Activated CD4-positive, alpha-beta T cell treated with anti-CD3 and anti-CD28 coated beads, Interleukin-2, amount 10 ng/mL, durations not matched to agents 24 days and 14 days (primary cell): ENCODE data around the gene FBH1. TPM values are rescaled to one million over a fixed set of nuclear protein-coding genes. Genes with fewer than 3 reads are reported as not detected.
A peak's percentile ranks its signal among the peaks of the same experiment; 100 is the strongest.
"Not testable (repeated sequence)": the region's sequence is repeated elsewhere in the genome, so short reads cannot be mapped to it uniquely, and the experiment has no call there.

Experiments
- DNase-seq: peaks from one replicate; pipeline ENCODE4 v3.0.0; 2022
- H3K27ac Mint-ChIP-seq: one replicate; pipeline ENCODE4 v1.8.0; 2022; ENCODE audit warnings: mild to moderate bottlenecking, mixed read lengths
- H3K27me3 Mint-ChIP-seq: one replicate; pipeline ENCODE4 v1.8.0; 2022; ENCODE audit warnings: mixed read lengths
- H3K36me3 Mint-ChIP-seq: one replicate; pipeline ENCODE4 v1.8.0; 2022; ENCODE audit warnings: low read depth, mild to moderate bottlenecking, mixed read lengths
- H3K4me1 Mint-ChIP-seq: one replicate; pipeline ENCODE4 v1.8.0; 2021; ENCODE audit warnings: mixed read lengths
- H3K4me3 Mint-ChIP-seq: one replicate; pipeline ENCODE4 v1.8.0; 2022; ENCODE audit warnings: mild to moderate bottlenecking, moderate library complexity, mixed read lengths
- H3K9me3 Mint-ChIP-seq: one replicate; pipeline ENCODE4 v1.8.0; 2021; ENCODE audit warnings: mixed read lengths
- intact Hi-C: fragments of 100-400 bp; cut with micrococcal nuclease; formaldehyde crosslinking; loops from one replicate; pipeline ENCODE4 v1.15.1; 2023
- total RNA-seq: library from RNA; stranded (reverse); gene quantifications from 2 replicates; pipeline ENCODE4 v1.2.3, GENCODE V29; 2022

The FBH1 gene
- total RNA-seq, 1 donor from 2014 or later = 58.4 TPM

DNA sequence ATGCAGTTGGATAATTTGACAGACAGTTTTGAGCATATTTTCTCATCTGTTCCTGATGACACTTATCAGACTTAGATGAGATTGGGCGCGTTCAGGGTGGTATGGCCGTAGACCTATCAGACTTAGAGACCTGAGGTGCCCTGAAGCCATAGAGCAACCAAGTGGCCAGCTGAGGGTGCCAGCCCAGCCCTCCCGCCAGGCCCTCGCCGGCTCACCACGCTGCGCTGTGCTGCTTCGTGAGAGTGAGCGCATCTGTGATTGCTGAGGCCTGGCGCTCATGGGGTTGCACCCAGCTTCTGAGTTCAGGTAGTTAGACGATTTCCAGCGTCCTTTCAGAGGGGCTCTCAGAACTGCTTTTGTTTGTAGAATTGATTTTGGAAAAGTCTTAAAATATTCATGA is 10.2 kb downstream of the FBH1 start:
- Mint-ChIP-seq H3K9me3 (no peaks in the 10 kb centered on the region), H3K4me3 (no peak overlapping the region), H3K27ac (no peak overlapping the region), H3K4me1 (peaks cover 23% of the 10 kb centered on the region), H3K36me3 (peaks cover 56% of the 10 kb centered on the region), H3K27me3 (no peaks in the 10 kb centered on the region)
- intact Hi-C loops = no loop called here
- DNase-seq = no peak

DNA sequence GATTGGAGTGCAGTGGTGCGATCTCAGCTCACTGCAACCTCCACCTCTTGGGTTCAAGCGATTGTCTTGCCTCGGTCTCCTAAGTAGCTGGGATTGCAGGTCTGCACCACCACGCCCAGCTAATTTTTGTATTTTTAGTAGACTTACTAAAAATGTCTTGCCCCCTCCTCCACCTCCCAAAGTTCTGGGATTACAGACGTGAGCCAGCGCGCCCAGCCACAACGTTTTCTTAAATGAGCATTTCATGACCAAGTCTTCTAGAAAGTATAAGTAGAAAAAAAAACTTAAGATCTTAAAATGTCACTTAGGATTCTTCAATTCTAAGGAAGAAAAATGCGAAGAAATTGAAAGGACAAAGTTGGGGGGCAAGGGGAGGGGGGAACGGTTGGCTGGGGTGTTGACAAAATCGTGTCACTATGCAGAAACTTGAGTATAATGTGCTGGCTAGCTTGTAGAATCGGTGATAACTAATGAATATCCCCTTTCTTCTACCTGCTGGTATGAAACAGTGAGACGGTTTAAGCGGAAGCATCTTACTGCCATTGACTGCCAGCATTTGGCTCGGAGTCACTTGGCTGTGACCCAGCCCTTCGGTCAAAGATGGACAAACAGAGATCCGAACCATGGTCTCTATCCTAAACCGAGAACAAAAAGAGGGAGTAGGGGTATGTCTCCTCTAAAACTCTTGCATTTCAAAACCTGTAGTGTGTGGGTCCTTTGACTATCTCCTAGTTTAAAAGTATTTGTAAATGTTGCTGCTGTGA is 12.7 kb downstream of the FBH1 start:
- Mint-ChIP-seq H3K4me1 (peaks cover 11% of the 10 kb centered on the region), H3K4me3 (no peak overlapping the region), H3K27ac (no peak overlapping the region), H3K27me3 (no peaks in the 10 kb centered on the region), H3K9me3 (no peaks in the 10 kb centered on the region), H3K36me3 (peaks cover 54% of the 10 kb centered on the region)
- DNase-seq = no peak
- intact Hi-C loops = no loop called here

DNA sequence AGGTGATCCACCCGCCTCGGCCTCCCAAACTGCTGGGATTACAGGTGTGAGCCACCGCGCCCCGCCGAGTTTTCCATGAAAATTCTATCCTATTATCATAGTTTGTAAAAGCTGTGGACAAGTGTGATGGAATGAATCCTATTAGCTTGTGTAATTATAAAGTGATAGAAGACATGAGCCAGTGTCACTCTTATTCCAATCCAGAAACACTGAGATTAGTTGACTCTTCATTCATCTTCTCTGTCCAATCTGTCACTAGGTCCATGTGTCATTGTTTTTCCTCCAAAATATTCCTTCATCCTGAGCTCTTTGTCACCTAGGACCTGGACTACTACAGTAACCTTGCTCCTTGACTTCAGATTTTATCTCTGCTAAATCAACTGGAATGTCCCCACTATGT is 13.5 kb downstream of the FBH1 start:
- H3K27ac Mint-ChIP-seq = no peak overlapping the region
- no peak for DNase-seq
- H3K4me1 Mint-ChIP-seq = peaks cover 11% of the 10 kb centered on the region
- intact Hi-C loops = no loop called here
- H3K9me3 Mint-ChIP-seq = no peaks in the 10 kb centered on the region
- peaks cover 53% of the 10 kb centered on the region for H3K36me3 Mint-ChIP-seq
- H3K4me3 Mint-ChIP-seq = no peak overlapping the region
- H3K27me3 Mint-ChIP-seq = no peaks in the 10 kb centered on the region

DNA sequence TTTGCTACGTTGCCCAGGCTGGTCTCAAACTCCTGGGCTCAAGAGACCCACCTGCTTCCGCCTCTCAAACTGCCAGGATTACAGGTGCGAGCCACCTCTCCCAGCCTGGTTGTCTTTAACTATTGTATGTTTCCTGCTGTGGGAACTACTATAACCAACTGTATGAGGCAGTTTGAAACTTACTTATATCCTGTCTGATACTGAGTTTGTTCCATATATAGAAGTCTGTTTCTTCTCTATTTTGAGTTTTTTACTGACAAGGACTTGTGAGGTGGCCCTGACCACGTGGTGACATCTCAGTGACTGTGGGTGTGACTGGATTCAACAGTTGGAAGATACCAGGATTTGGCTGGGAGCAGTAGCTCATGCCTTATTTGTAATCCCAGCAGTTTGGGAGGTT is 14.2 kb downstream of the FBH1 start:
- Mint-ChIP-seq H3K4me3 (no peak overlapping the region), H3K27ac (peak overlapping the region; percentile 50), H3K36me3 (peaks cover 54% of the 10 kb centered on the region), H3K9me3 (no peaks in the 10 kb centered on the region), H3K27me3 (no peaks in the 10 kb centered on the region), H3K4me1 (peaks cover 11% of the 10 kb centered on the region)
- no peak for DNase-seq
- intact Hi-C loops = no loop called here

GRCh38 chr10:5905854-5906507 is 15.9 kb downstream of the FBH1 start:
- Mint-ChIP-seq H3K27me3 (no peaks in the 10 kb centered on the region), H3K9me3 (no peaks in the 10 kb centered on the region), H3K36me3 (peaks cover 60% of the 10 kb centered on the region), H3K4me3 (no peak overlapping the region), H3K4me1 (peaks cover 11% of the 10 kb centered on the region), H3K27ac (no peak overlapping the region)
- intact Hi-C loops = no loop called here
- DNase-seq = no peak

GRCh38 chr10:5906651-5907050 is 16.6 kb downstream of the FBH1 start:
- no peak for DNase-seq
- Mint-ChIP-seq H3K27ac (no peak overlapping the region), H3K4me1 (peaks cover 14% of the 10 kb centered on the region), H3K9me3 (no peaks in the 10 kb centered on the region), H3K36me3 (peaks cover 65% of the 10 kb centered on the region), H3K27me3 (no peaks in the 10 kb centered on the region), H3K4me3 (no peak overlapping the region)
- intact Hi-C loops = no loop called here

DNA sequence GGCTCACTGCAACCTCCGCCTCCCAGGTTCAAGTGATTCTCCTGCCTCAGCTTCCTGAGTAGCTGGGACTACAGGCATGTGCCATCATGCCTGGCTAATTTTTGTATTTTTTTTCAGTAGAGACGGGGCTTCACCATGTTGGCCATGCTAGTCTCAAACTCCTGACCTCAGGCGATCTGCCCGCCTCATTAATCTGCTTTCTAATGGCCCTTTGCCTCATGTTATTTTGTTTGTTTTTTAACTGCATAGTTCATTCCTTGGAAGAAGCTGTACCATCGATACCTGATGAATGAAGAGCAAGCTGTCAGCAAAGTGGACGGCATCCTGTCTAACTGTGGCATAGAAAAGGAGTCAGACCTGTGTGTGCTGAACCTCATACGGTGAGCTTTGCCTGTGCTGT is 18.6 kb downstream of the FBH1 start:
- DNase-seq, intact Hi-C loops, H3K4me3 Mint-ChIP-seq, H3K9me3 Mint-ChIP-seq, H3K27ac Mint-ChIP-seq, H3K27me3 Mint-ChIP-seq: not testable (repeated sequence)
- Mint-ChIP-seq H3K4me1 (peaks cover 13% of the 10 kb centered on the region), H3K36me3 (peaks cover 63% of the 10 kb centered on the region)

- no peak overlapping the region for H3K4me3 Mint-ChIP-seq
- intact Hi-C loops = no loop called here
- DNase-seq = no peak
- peak overlapping the region; percentile 43 for H3K27ac Mint-ChIP-seq
- no peaks in the 10 kb centered on the region for H3K27me3 Mint-ChIP-seq
- peaks cover 64% of the 10 kb centered on the region for H3K36me3 Mint-ChIP-seq
- peaks cover 7% of the 10 kb centered on the region for H3K4me1 Mint-ChIP-seq
- no peaks in the 10 kb centered on the region for H3K9me3 Mint-ChIP-seq
Observed at GRCh38 chr10:5910323-5911100, 20.5 kb downstream of the FBH1 start.

GRCh38 chr10:5911670-5912069 is 21.6 kb downstream of the FBH1 start:
- Mint-ChIP-seq H3K4me1 (peaks cover 4% of the 10 kb centered on the region), H3K27ac (peak overlapping the region; percentile 31), H3K27me3 (no peaks in the 10 kb centered on the region), H3K9me3 (no peaks in the 10 kb centered on the region), H3K36me3 (peaks cover 67% of the 10 kb centered on the region), H3K4me3 (no peak overlapping the region)
- no peak for DNase-seq
- intact Hi-C loops = no loop called here

- intact Hi-C loops = no loop called here
- no peak overlapping the region for H3K4me3 Mint-ChIP-seq
- peaks cover 3% of the 10 kb centered on the region for H3K4me1 Mint-ChIP-seq
- DNase-seq = no peak
- H3K9me3 Mint-ChIP-seq = no peaks in the 10 kb centered on the region
- H3K27me3 Mint-ChIP-seq = no peaks in the 10 kb centered on the region
- H3K27ac Mint-ChIP-seq = no peak overlapping the region
- H3K36me3 Mint-ChIP-seq = peaks cover 66% of the 10 kb centered on the region
Observed at GRCh38 chr10:5913736-5914135, 23.7 kb downstream of the FBH1 start.

DNA sequence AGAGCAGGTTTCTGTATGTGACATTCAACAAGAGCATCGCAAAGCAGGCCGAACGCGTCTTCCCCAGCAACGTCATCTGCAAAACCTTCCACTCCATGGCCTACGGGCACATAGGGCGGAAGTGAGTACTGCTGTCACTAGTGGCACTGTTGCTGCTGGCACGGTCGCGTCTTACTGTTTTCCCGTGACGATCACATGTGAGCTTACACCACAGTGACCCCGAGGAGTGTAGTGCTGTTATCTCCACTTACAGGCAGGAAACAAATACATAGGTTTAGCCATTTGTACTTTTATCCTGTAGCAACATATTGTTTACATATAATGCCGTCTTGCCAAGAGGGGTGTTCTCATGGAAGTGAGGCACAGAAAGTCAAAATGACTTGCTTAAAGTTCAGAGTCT is 25.4 kb downstream of the FBH1 start:
- peaks cover 65% of the 10 kb centered on the region for H3K36me3 Mint-ChIP-seq
- intact Hi-C loops = no loop called here

GRCh38 chr10:5917305-5917704 is 27.3 kb downstream of the FBH1 start:
- Mint-ChIP-seq H3K4me3 (no peak overlapping the region), H3K36me3 (peaks cover 69% of the 10 kb centered on the region), H3K27ac (no peak overlapping the region), H3K4me1 (peaks cover 3% of the 10 kb centered on the region), H3K27me3 (no peaks in the 10 kb centered on the region), H3K9me3 (no peaks in the 10 kb centered on the region)
- intact Hi-C loops = no loop called here
- DNase-seq = no peak

More for the DNA sequence above, 25.4 kb downstream of the FBH1 start:
- Mint-ChIP-seq H3K4me1 (peaks cover 3% of the 10 kb centered on the region), H3K27me3 (no peaks in the 10 kb centered on the region), H3K4me3 (no peak overlapping the region), H3K9me3 (no peaks in the 10 kb centered on the region), H3K27ac (no peak overlapping the region)
- DNase-seq = no peak

GRCh38 chr10:5918763-5919162 is 28.7 kb downstream of the FBH1 start:
- Mint-ChIP-seq H3K36me3 (peaks cover 65% of the 10 kb centered on the region), H3K4me1 (peaks cover 3% of the 10 kb centered on the region), H3K27me3 (no peaks in the 10 kb centered on the region), H3K27ac (no peak overlapping the region), H3K4me3 (no peak overlapping the region), H3K9me3 (no peaks in the 10 kb centered on the region)
- intact Hi-C loops = no loop called here
- no peak for DNase-seq

GRCh38 chr10:5919568-5919967 is 29.5 kb downstream of the FBH1 start:
- intact Hi-C loops = no loop called here
- Mint-ChIP-seq H3K27ac (no peak overlapping the region), H3K4me3 (no peak overlapping the region), H3K36me3 (peaks cover 66% of the 10 kb centered on the region), H3K27me3 (no peaks in the 10 kb centered on the region), H3K9me3 (no peaks in the 10 kb centered on the region), H3K4me1 (peaks cover 3% of the 10 kb centered on the region)
- DNase-seq = no peak
